Transverse colon (tissue), 4 donors: ENCODE measurements around the gene TARBP2. TPM values are rescaled to one million over a fixed set of nuclear protein-coding genes. Genes with fewer than 3 reads are reported as not detected.

Experiments
- DNase-seq: peaks from one replicate; pipeline ENCODE4 v3.0.0-alpha.2; 2019
- H3K27ac ChIP-seq, 4 donors: fragments of 200-600 bp; sonication (generic); 2 replicates each; pipeline ENCODE4 v1.5.1; 2016 to 2018; ENCODE audit warnings: inconsistent platforms in 4 of 4
- H3K27me3 ChIP-seq: fragments of 200-600 bp; sonication (generic); 2 replicates; pipeline ENCODE4 v1.5.1; 2017; ENCODE audit warnings: inconsistent platforms
- H3K36me3 ChIP-seq, 4 donors: fragments of 200-600 bp; sonication (generic); 2 replicates each; pipeline ENCODE4 v1.5.1; 2017 to 2019; ENCODE audit warnings: inconsistent platforms in 4 of 4
- H3K4me1 ChIP-seq, 4 donors: fragments of 200-600 bp; sonication (generic); 2 replicates each; pipeline ENCODE4 v1.5.1; 2017 to 2020; ENCODE audit warnings: inconsistent platforms in 4 of 4
- H3K4me3 ChIP-seq, 4 donors: fragments of 200-600 bp; sonication (generic); 1 replicate in 1 of 4; 2 replicates in 3 of 4; pipeline versions ENCODE4 v1.5.1 to v1.6.1; 2017 to 2019; ENCODE audit warnings: inconsistent platforms in 4 of 4
- H3K9me3 ChIP-seq, 2 donors: fragments of 200-600 bp; sonication (generic); 2 replicates each; pipeline ENCODE4 v1.5.1; 2017 to 2019; ENCODE audit warnings: inconsistent platforms in 2 of 2
- EP300 ChIP-seq: sonication (generic); formaldehyde crosslinking; IDR thresholded peaks from one replicate; pipeline ENCODE4 v1.6.1; 2017; ENCODE audit warnings: antibody characterized with exemption, low read depth
- POLR2A ChIP-seq: fragments of 450-650 bp; IDR thresholded peaks from one replicate; pipeline ENCODE4 v1.6.1; 2016; ENCODE audit warnings: antibody characterized with exemption, mild to moderate bottlenecking, moderate library complexity
- POLR2AphosphoS5 ChIP-seq, 3 donors: sonication (generic); formaldehyde crosslinking; IDR thresholded peaks; one replicate each; pipeline ENCODE4 v1.6.1; 2016; ENCODE audit warnings: antibody characterized with exemption in 3 of 3
- WGBS, 2 donors: methylation state at CpG; one replicate each; pipeline ENCODE4 v1.1.5; 2018; ENCODE audit warnings: low coverage in 1 of 2; 5-methylcytosine and 5-hydroxymethylcytosine counted together
- in situ Hi-C, 4 donors: fragments of 200-750 bp; cut with MboI; loops; one replicate each; pipeline versions ENCODE4 v1.15.0 to v1.15.1; 2017; ENCODE audit warnings: low sequenced_read_pairs in 3 of 4, low pct_ligation_motif_present in 1 of 4, low pct_unique_long_range_greater_than_20kb in 1 of 4
- intact Hi-C: fragments of 100-400 bp; cut with DNase I; formaldehyde crosslinking; loops from one replicate; pipeline ENCODE4 v1.15.1; 2023; ENCODE audit warnings: low total_unique reads
- total RNA-seq, 4 donors: library from RNA; depleted of rRNA; stranded (reverse); fragments of >200 nt; gene quantifications; one replicate each; pipeline ENCODE4 v1.1.0, GENCODE V29; 2016
- TF ChIP-seq, protein P1 (sequence below), 5 experiments: fragments of 200-600 bp in 3 of 5; fragments of 450-650 bp in 2 of 5; sonication (generic) in 3 of 5; IDR thresholded peaks; 1 replicate in 2 of 5; 2 replicates in 3 of 5; pipeline ENCODE4 v1.5.1; 2016 to 2017; ENCODE audit warnings: antibody characterized with exemption in 5 of 5, inconsistent platforms in 3 of 5, mild to moderate bottlenecking in 2 of 5, moderate library complexity in 1 of 5

Gene TARBP2
- total RNA-seq, 4 donors from 2014 or later: 22.4 to 37.0 (median 34.1) TPM

DNA sequence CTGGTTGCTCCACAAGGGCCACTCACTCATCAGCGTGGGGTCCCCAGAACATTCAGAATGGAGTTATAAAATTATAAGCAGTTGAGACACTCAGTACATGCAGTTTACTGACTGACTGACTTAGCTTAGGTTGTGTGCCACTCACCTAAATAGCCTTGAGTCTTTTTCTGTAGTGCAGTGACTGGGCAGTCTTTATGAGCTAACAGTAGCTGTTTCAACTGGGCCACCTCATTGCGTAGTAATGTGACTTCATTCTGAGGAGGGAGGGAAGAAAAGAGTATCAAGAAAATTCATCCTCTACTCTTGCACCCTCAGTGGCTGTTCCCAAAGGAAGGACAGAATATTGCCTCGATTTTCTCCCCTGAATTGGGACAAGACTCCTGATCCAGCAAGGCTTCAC is 22.0 kb downstream of the TARBP2 start:
- Histone ChIP-seq H3K4me3 (no peak overlapping the region), H3K27me3 (no peaks in the 10 kb centered on the region), H3K9me3 (no peaks in the 10 kb centered on the region), H3K27ac (no peak overlapping the region), H3K36me3 (peaks cover 0 to 75% (median 33%) of the 10 kb centered on the region in 4 donors), H3K4me1 (no peaks in the 10 kb centered on the region)
- DNase-seq: no peak
- TF ChIP-seq POLR2A: no peak
- no peak for TF ChIP-seq EP300
- TF ChIP-seq, protein P1, sequence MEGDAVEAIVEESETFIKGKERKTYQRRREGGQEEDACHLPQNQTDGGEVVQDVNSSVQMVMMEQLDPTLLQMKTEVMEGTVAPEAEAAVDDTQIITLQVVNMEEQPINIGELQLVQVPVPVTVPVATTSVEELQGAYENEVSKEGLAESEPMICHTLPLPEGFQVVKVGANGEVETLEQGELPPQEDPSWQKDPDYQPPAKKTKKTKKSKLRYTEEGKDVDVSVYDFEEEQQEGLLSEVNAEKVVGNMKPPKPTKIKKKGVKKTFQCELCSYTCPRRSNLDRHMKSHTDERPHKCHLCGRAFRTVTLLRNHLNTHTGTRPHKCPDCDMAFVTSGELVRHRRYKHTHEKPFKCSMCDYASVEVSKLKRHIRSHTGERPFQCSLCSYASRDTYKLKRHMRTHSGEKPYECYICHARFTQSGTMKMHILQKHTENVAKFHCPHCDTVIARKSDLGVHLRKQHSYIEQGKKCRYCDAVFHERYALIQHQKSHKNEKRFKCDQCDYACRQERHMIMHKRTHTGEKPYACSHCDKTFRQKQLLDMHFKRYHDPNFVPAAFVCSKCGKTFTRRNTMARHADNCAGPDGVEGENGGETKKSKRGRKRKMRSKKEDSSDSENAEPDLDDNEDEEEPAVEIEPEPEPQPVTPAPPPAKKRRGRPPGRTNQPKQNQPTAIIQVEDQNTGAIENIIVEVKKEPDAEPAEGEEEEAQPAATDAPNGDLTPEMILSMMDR (IDR thresholded peaks at IDR 0.05): no peak
- TF ChIP-seq POLR2AphosphoS5 (IDR thresholded peaks at IDR 0.05): no peak
- WGBS, 2 donors: 89 to 90% methylated on average over 1 to 3 of the region's 3 CpGs
- intact Hi-C loops (no loop called here), in situ Hi-C loops (no loop called here)

DNA sequence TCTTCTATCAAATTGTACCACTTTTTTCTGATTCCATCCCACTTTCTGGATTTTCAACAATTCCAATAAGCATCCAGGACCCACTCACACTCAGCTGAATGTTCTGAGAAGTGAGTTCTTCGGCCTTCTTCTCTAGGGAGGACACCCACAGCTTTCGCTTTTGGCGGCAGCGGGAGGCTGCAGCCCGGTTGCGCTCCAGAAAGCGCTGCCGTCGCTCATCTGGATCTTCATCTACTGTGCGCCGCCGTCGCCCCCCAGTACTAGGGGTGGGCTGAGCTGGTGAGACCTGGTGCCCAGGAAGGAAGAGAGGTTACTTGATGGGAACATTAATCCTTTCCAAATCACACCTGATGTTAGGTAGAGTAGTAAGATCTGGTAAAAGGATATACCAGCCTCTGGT is 23.4 kb downstream of the TARBP2 start:
- TF ChIP-seq, protein P1 (IDR thresholded peaks at IDR 0.05): no peak
- TF ChIP-seq POLR2A: no peak
- no peak for TF ChIP-seq POLR2AphosphoS5 (IDR thresholded peaks at IDR 0.05)
- no peak for TF ChIP-seq EP300
- 98 to 99% methylated on average over 13 of the region's 13 CpGs for WGBS, 2 donors
- Histone ChIP-seq H3K4me1 (no peaks in the 10 kb centered on the region), H3K9me3 (no peaks in the 10 kb centered on the region), H3K36me3 (peaks cover 0 to 71% (median 33%) of the 10 kb centered on the region in 4 donors), H3K27me3 (no peaks in the 10 kb centered on the region), H3K27ac (no peak overlapping the region), H3K4me3 (no peak overlapping the region)
- intact Hi-C loops (no loop called here), in situ Hi-C loops (no loop called here)
- no peak for DNase-seq

DNA sequence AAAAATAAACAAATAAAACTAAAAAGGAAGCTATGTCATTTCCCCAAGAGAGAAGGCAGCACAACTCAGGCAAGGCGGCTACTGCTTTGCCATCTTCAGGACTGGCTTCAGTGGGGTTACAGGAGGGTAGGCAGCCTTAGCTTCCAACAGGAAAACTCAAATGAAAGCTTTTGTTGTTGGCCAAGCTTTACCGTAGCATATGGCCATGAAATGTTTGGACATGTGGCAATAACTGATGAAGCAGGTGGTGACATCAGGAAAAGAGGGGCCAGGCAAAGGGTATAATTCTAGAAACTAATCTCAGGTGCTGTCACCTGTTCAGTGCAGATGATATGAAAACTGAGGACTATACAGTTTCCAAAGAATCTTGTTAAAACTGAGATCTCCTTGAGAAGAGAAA is 29.0 kb downstream of the TARBP2 start:
- Histone ChIP-seq H3K4me1 (no peaks in the 10 kb centered on the region), H3K27ac (no peak overlapping the region), H3K4me3 (no peak overlapping the region), H3K27me3 (no peaks in the 10 kb centered on the region), H3K36me3 (peaks cover 0 to 76% (median 35%) of the 10 kb centered on the region in 4 donors), H3K9me3 (no peaks in the 10 kb centered on the region)
- TF ChIP-seq, protein P1 (IDR thresholded peaks at IDR 0.05): no peak
- TF ChIP-seq POLR2AphosphoS5 (IDR thresholded peaks at IDR 0.05): no peak
- no peak for TF ChIP-seq EP300
- TF ChIP-seq POLR2A: no peak
- 74 to 87% methylated on average over 2 of the region's 2 CpGs for WGBS, 2 donors
- intact Hi-C loops (no loop called here), in situ Hi-C loops (no loop called here)
- DNase-seq: no peak

DNA sequence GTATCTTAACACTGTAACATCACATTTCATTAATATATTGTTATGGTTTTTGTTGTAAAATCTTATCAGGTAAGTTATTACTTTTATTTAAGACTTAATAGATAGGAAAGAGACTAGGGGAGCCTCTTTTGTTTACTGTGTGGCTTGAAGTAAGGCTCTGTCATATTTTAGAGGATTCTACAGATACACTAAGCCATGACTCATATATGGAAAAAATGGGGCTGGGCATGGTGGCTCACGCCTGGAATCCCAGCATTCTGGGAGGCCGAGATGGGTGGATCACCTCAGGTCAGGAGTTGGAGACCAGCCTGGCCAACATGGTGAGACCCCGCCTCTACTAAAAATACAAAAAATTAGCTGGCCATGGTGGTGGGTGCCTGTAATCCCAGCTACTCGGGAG is 29.8 kb downstream of the TARBP2 start:
- no peak overlapping the region for H3K27ac ChIP-seq
- peaks cover 0 to 74% (median 35%) of the 10 kb centered on the region in 4 donors for H3K36me3 ChIP-seq
- no peaks in the 10 kb centered on the region for H3K9me3 ChIP-seq
- intact Hi-C loops: no loop called here
- TF ChIP-seq POLR2AphosphoS5 (IDR thresholded peaks at IDR 0.05) (no peak), POLR2A (no peak), EP300 (no peak)
- TF ChIP-seq, protein P1 (IDR thresholded peaks at IDR 0.05): no peak
- DNase-seq: no peak
- WGBS, 2 donors: 90% methylated on average over 4 of the region's 4 CpGs; no CpG with 5 or more reads in 1 of the 2 donors
- in situ Hi-C loops: no loop called here
- no peaks in the 10 kb centered on the region for H3K27me3 ChIP-seq
- H3K4me3 ChIP-seq: no peak overlapping the region
- H3K4me1 ChIP-seq: no peaks in the 10 kb centered on the region
